Trophoblast cell (in vitro differentiated cells and primary cell): Measurements from ENCODE around the gene RPS27L.
"Not testable (repeated sequence)": the region's sequence is repeated elsewhere in the genome, so short reads cannot be mapped to it uniquely, and the experiment has no call there.

Source experiments
- DNase-seq, 2 donors: peaks; one replicate each; pipeline ENCODE4 v3.0.0-alpha.2; 2016
- H2AFZ ChIP-seq: 2 replicates; pipeline ENCODE4 v1.6.1; 2013; ENCODE audit warnings: low read length, moderate library complexity, mild to moderate bottlenecking; ENCODE audit not compliant: insufficient read depth, poor library complexity
- H2AK5ac ChIP-seq: 2 replicates; pipeline ENCODE4 v1.6.1; 2013; ENCODE audit warnings: mild to moderate bottlenecking, low read length
- H2BK120ac ChIP-seq: 2 replicates; pipeline ENCODE4 v1.6.1; 2013; ENCODE audit warnings: low read length, mild to moderate bottlenecking, moderate library complexity; ENCODE audit not compliant: insufficient read depth, poor library complexity
- H2BK12ac ChIP-seq: 2 replicates; pipeline ENCODE4 v1.6.1; 2013; ENCODE audit warnings: mild to moderate bottlenecking, low read length, moderate library complexity
- H2BK5ac ChIP-seq: 2 replicates; pipeline ENCODE4 v1.6.1; 2013; ENCODE audit warnings: low read length, low read depth, moderate library complexity, mild to moderate bottlenecking; ENCODE audit not compliant: poor library complexity
- H3K14ac ChIP-seq: 2 replicates; pipeline ENCODE4 v1.6.1; 2013; ENCODE audit warnings: mild to moderate bottlenecking, low read length
- H3K18ac ChIP-seq: 2 replicates; pipeline ENCODE4 v1.6.1; 2013; ENCODE audit warnings: mild to moderate bottlenecking, low read length
- H3K23ac ChIP-seq: 2 replicates; pipeline ENCODE4 v1.6.1; 2013; ENCODE audit warnings: low read length
- H3K27ac ChIP-seq: 2 replicates; pipeline ENCODE4 v1.5.1; 2013; ENCODE audit warnings: low read depth, mild to moderate bottlenecking, inconsistent platforms, low read length, moderate library complexity
- H3K27me3 ChIP-seq: 2 replicates; pipeline ENCODE4 v1.6.1; 2013; ENCODE audit warnings: inconsistent platforms, mild to moderate bottlenecking, low read length, moderate library complexity; ENCODE audit not compliant: insufficient read depth
- H3K36me3 ChIP-seq, 2 experiments: 1 replicate in 1 of 2; 2 replicates in 1 of 2; pipeline ENCODE4 v1.6.1; 2013; ENCODE audit warnings: low read length in 2 of 2, mild to moderate bottlenecking in 2 of 2, moderate library complexity in 1 of 2; ENCODE audit not compliant: insufficient read depth in 2 of 2, control insufficient read depth in 1 of 2
- H3K4ac ChIP-seq: 2 replicates; pipeline ENCODE4 v1.6.1; 2013; ENCODE audit warnings: low read depth, mild to moderate bottlenecking, low read length, moderate library complexity
- H3K4me1 ChIP-seq, 2 experiments: 1 replicate in 1 of 2; 2 replicates in 1 of 2; pipeline ENCODE4 v1.6.1; 2013; ENCODE audit warnings: low read length in 2 of 2, mild to moderate bottlenecking in 2 of 2, moderate library complexity in 1 of 2; ENCODE audit not compliant: insufficient read depth in 2 of 2, control insufficient read depth in 1 of 2
- H3K4me2 ChIP-seq: 2 replicates; pipeline ENCODE4 v1.6.1; 2013; ENCODE audit warnings: inconsistent platforms, mild to moderate bottlenecking, low read length, moderate library complexity
- H3K4me3 ChIP-seq: 2 replicates; pipeline ENCODE4 v1.5.1; 2013; ENCODE audit warnings: mild to moderate bottlenecking, low read depth, low read length, inconsistent platforms
- H3K79me1 ChIP-seq: one replicate; pipeline ENCODE4 v1.6.1; 2013; ENCODE audit warnings: low read length
- H3K79me2 ChIP-seq: 2 replicates; pipeline ENCODE4 v1.6.1; 2013; ENCODE audit warnings: low read length, mild to moderate bottlenecking; ENCODE audit not compliant: control insufficient read depth, insufficient read depth, poor library complexity
- H3K9ac ChIP-seq: 2 replicates; pipeline ENCODE4 v1.6.1; 2013; ENCODE audit warnings: mild to moderate bottlenecking, low read length
- H3K9me3 ChIP-seq: 2 replicates; pipeline ENCODE4 v1.6.1; 2013; ENCODE audit warnings: low read depth, mild to moderate bottlenecking, control low read depth, inconsistent platforms, low read length; ENCODE audit not compliant: insufficient read depth
- H4K12ac ChIP-seq: 2 replicates; pipeline ENCODE4 v1.6.1; 2013; ENCODE audit warnings: low read depth, mild to moderate bottlenecking, low read length, moderate library complexity
- H4K8ac ChIP-seq: 2 replicates; pipeline ENCODE4 v1.6.1; 2013; ENCODE audit warnings: low read depth, mild to moderate bottlenecking, low read length, moderate library complexity
- H4K91ac ChIP-seq: one replicate; pipeline ENCODE4 v1.6.1; 2013; ENCODE audit warnings: low read depth, mild to moderate bottlenecking, low read length, moderate library complexity
- WGBS: extraction: QIAGEN DNeasy Blood & Tissue Kit; methylation state at CpG from one replicate; pipeline ENCODE4 v1.1.7; 2013; ENCODE audit warnings: missing lambda C conversion rate; ENCODE audit not compliant: insufficient read length, insufficient coverage; ENCODE audit errors: extremely low coverage; 5-methylcytosine and 5-hydroxymethylcytosine counted together

The RPS27L gene

DNA sequence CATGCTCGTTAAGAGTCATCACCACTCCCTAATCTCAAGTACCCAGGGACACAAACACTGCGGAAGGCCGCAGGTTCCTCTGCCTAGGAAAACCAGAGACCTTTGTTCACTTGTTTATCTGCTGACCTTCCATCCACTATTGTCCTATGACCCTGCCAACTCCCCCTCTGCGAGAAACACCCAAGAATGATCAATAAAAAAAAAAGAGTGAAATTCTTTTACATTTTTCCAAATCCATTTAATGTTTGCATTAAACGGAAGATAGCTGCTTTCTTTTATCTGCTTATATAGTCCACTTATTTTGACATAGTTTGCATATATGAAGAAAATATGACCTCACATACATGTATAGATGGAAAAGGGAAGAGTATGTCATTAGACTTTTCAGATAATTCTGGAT lies 57.7 kb downstream of the RPS27L start:
- not testable (repeated sequence) for H3K9me3 ChIP-seq, H2AFZ ChIP-seq, H4K12ac ChIP-seq, H3K4me2 ChIP-seq, H3K36me3 ChIP-seq, H3K18ac ChIP-seq, H2BK5ac ChIP-seq, H4K91ac ChIP-seq, H2BK120ac ChIP-seq, H3K79me2 ChIP-seq, H2BK12ac ChIP-seq, DNase-seq, H3K14ac ChIP-seq, H3K23ac ChIP-seq, H2AK5ac ChIP-seq, H3K27ac ChIP-seq, H3K4ac ChIP-seq, H3K27me3 ChIP-seq, H3K79me1 ChIP-seq, H3K9ac ChIP-seq, H4K8ac ChIP-seq, H3K4me1 ChIP-seq, H3K4me3 ChIP-seq
- WGBS: no CpG with 5 or more reads among the region's 5 CpGs

DNA sequence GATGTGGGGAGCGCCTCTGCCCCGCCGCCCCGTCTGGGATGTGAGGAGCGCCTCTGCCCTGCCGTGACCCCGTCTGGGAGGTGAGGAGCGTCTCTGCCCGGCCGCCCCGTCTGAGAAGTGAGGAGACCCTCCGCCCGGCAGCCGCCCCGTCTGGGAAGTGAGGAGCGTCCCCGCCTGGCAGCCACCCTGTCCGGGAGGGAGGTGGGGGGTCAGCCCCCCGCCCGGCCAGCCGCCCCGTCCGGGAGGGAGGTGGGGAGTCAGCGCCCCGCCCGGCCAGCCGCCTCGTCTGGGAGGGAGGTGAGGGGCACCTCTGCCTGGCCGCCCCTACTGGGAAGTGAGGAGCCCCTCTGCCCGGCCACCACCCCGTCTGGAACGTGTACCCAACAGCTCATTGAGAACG lies 58.4 kb downstream of the RPS27L start:
- H3K14ac ChIP-seq, H4K91ac ChIP-seq, H3K4me3 ChIP-seq, H3K36me3 ChIP-seq, H3K4me1 ChIP-seq, H2BK5ac ChIP-seq, H3K9me3 ChIP-seq, H3K27ac ChIP-seq, H3K23ac ChIP-seq, H4K8ac ChIP-seq, H3K79me1 ChIP-seq, DNase-seq, H3K4ac ChIP-seq, H3K9ac ChIP-seq, H4K12ac ChIP-seq, H2BK120ac ChIP-seq, H3K79me2 ChIP-seq, H2AK5ac ChIP-seq, H3K27me3 ChIP-seq, H3K18ac ChIP-seq, H2AFZ ChIP-seq, H3K4me2 ChIP-seq, H2BK12ac ChIP-seq: not testable (repeated sequence)
- WGBS: no CpG with 5 or more reads among the region's 33 CpGs
